Heart left ventricle (tissue), 16 donors: Measurements from ENCODE around the gene ZNF692. TPM values are rescaled to one million over a fixed set of nuclear protein-coding genes. Genes with fewer than 3 reads are reported as not detected.

Source experiments
- ATAC-seq, 4 donors: fragments of 200-7000 bp; cut with Tn5 transposase; one replicate each; pipeline ENCODE4 v1.9.1; 2020 to 2022; ENCODE audit warnings: moderate library complexity in 4 of 4, mild to moderate bottlenecking in 3 of 4, moderate number of reproducible peaks in 1 of 4
- DNase-seq, 5 donors: peaks; one replicate each; pipeline ENCODE4 v3.0.0-alpha.2; 2020
- H3K27ac ChIP-seq, 12 donors: fragments of 200-600 bp; sonication (generic) in 4 of 12; one replicate each; pipeline versions ENCODE4 v1.5.0 to v1.8.0; 2016 to 2022; ENCODE audit warnings: mild to moderate bottlenecking in 2 of 12
- H3K27me3 ChIP-seq, 9 donors: fragments of 200-600 bp; sonication (generic) in 2 of 9; one replicate each; pipeline versions ENCODE4 v1.5.1 to v1.8.0; 2016 to 2022; ENCODE audit warnings: mild to moderate bottlenecking in 3 of 9
- H3K36me3 ChIP-seq, 9 donors: fragments of 200-600 bp; sonication (generic) in 2 of 9; one replicate each; pipeline versions ENCODE4 v1.5.0 to v1.8.0; 2018 to 2022; ENCODE audit warnings: mild to moderate bottlenecking in 2 of 9
- H3K4me1 ChIP-seq, 12 donors: fragments of 200-600 bp; sonication (generic) in 4 of 12; one replicate each; pipeline versions ENCODE4 v1.5.0 to v1.8.0; 2016 to 2022; ENCODE audit warnings: mild to moderate bottlenecking in 3 of 12
- H3K4me3 ChIP-seq, 12 donors: fragments of 200-600 bp; sonication (generic) in 4 of 12; one replicate each; pipeline versions ENCODE4 v1.5.0 to v1.8.0; 2017 to 2022; ENCODE audit warnings: mild to moderate bottlenecking in 9 of 12, moderate library complexity in 4 of 12
- H3K9me3 ChIP-seq, 12 donors: fragments of 200-600 bp; sonication (generic) in 4 of 12; one replicate each; pipeline versions ENCODE4 v1.5.0 to v1.8.0; 2016 to 2022; ENCODE audit warnings: mild to moderate bottlenecking in 1 of 12
- CTCF ChIP-seq, 12 donors: fragments of 200-600 bp; sonication (generic) in 4 of 12; IDR thresholded peaks; one replicate each; pipeline versions ENCODE4 v1.5.0 to v1.8.0; 2018 to 2022; ENCODE audit warnings: antibody characterized with exemption in 12 of 12, mild to moderate bottlenecking in 5 of 12
- POLR2A ChIP-seq, 2 donors: fragments of 450-650 bp; IDR thresholded peaks; one replicate each; pipeline ENCODE4 v1.6.1; 2017; ENCODE audit warnings: antibody characterized with exemption in 2 of 2, mild to moderate bottlenecking in 2 of 2, moderate library complexity in 2 of 2
- WGBS, 4 donors: extraction: QIAGEN DNeasy Blood & Tissue Kit in 2 of 4; methylation state at CpG; one replicate each; pipeline versions ENCODE4 v1.1.5 to v1.1.7; 2013 to 2018; 5-methylcytosine and 5-hydroxymethylcytosine counted together
- intact Hi-C, 10 donors: fragments of 100-400 bp; cut with DNase I; formaldehyde crosslinking; loops; one replicate each; pipeline versions ENCODE4 v1.11.1 to v1.14.2; 2022
- polyA plus RNA-seq, 2 donors: library from polyadenylated mRNA; stranded (reverse); fragments of 200-250 nt; gene quantifications; one replicate each; pipeline ENCODE4 v1.2.3, GENCODE V29; 2013
- total RNA-seq, 9 donors: library from RNA; depleted of rRNA in 2 of 9; stranded (reverse); fragments of >200 nt in 2 of 9; fragmentation: NEBNext Ultra II Directional in 3 of 9; extraction: Animal tissue kit (Norgen Biotek cat#: 25700) in 3 of 9; gene quantifications; one replicate each; pipeline versions ENCODE4 v1.1.0 to v1.2.4, GENCODE V29; 2016 to 2023
- donor health status: ischemic (EF 13 %, LVEDD 7.1; RV severe dilation, severe dysfunction).
- donor health status: healthy with polysubstance abuse.
- donor health status: DM: no; HTN: yes; CAD: no.
- donor health status: DM: no; HTN: no; CAD: no.
- donor health status: ischemic (EF 25% LVEDD 6.9; RV normal size, moderate dysfunction).
- donor health status: ischemic (EF 25% LVEDD 5.7; RV mildly dilated, moderate dysfunction).
- donor health status: healthy.
- donor health status: DM: yes; HTN: yes; CAD: no.
- donor health status: ischemic (EF 35%, LVEDD 5.7; RV mildly dilated, moderate dysfunction).
- donor health status: nonischemic (EF 11% LVEDD 7.7; RV severe dilation, severe dysfunction).
- donor health status: DM: yes; HTN: yes; CAD: no.
- donor health status: PGD.
- donor health status: ischemic (EF 29% LVEDD 5.4; RV normal size, mild dysfunction).
- donor health status: nonischemic (EF 23%, LVEDD 6.1; RV moderate dilation, normal function).

The ZNF692 gene
- total and polyA plus RNA-seq, 11 donors = 7.4 to 32.4 (median 14.8) TPM

GRCh38 chr1:248813546-248813945 is 45.3 kb downstream of the ZNF692 start:
- H3K36me3 ChIP-seq = peaks cover 0 to 72% (median 56%) of the 10 kb centered on the region in 9 donors
- no peak overlapping the region for H3K27ac ChIP-seq

GRCh38 chr1:248812736-248813425 is 46.0 kb downstream of the ZNF692 start:
- no peak for DNase-seq
- no peak for ATAC-seq
- H3K36me3 ChIP-seq = peaks cover 0 to 66% (median 56%) of the 10 kb centered on the region in 9 donors
- no peak overlapping the region for H3K27ac ChIP-seq
- TF ChIP-seq CTCF (IDR thresholded peaks at IDR 0.05) (no peak), POLR2A (IDR thresholded peaks at IDR 0.05) (no peak)
- peaks cover 0 to 38% (median 15%) of the 10 kb centered on the region in 12 donors for H3K4me1 ChIP-seq
- H3K4me3 ChIP-seq = no peak overlapping the region
- no peaks in the 10 kb centered on the region for H3K27me3 ChIP-seq
- intact Hi-C loops = no loop called here
- 92 to 97% (median 95%) methylated on average over 23 of the region's 23 CpGs for WGBS, 4 donors
- no peaks in the 10 kb centered on the region for H3K9me3 ChIP-seq

More at GRCh38 chr1:248813546-248813945, 45.3 kb downstream of the ZNF692 start:
- WGBS, 4 donors = 86 to 95% (median 92%) methylated on average over 3 to 8 of the region's 8 CpGs
- intact Hi-C loops = no loop called here
- Histone ChIP-seq H3K4me1 (peaks cover 0 to 43% (median 16%) of the 10 kb centered on the region in 12 donors), H3K9me3 (no peaks in the 10 kb centered on the region), H3K27me3 (no peaks in the 10 kb centered on the region), H3K4me3 (no peak overlapping the region)
- ATAC-seq = no peak
- no peak for TF ChIP-seq CTCF (IDR thresholded peaks at IDR 0.05)
- TF ChIP-seq POLR2A (IDR thresholded peaks at IDR 0.05) = no peak
- peak in 1 of 5 donors; percentile 38 for DNase-seq

- Histone ChIP-seq H3K4me1 (peaks cover 0 to 34% (median 16%) of the 10 kb centered on the region in 12 donors), H3K9me3 (no peaks in the 10 kb centered on the region), H3K27ac (peak overlapping the region in 1 of 12 donors; percentile 18), H3K27me3 (no peaks in the 10 kb centered on the region), H3K36me3 (peaks cover 0 to 58% (median 52%) of the 10 kb centered on the region in 9 donors), H3K4me3 (no peak overlapping the region)
- DNase-seq = no peak
- WGBS, 4 donors = 85 to 88% (median 87%) methylated on average over 19 to 57 of the region's 57 CpGs
- intact Hi-C loops = no loop called here
- TF ChIP-seq POLR2A (IDR thresholded peaks at IDR 0.05) (no peak), CTCF (IDR thresholded peaks at IDR 0.05) (no peak)
- ATAC-seq = peak in 1 of 4 donors; percentile 16
These were observed 47.1 kb downstream of the ZNF692 start for GRCh38 chr1:248811514-248812490.
